Tibial artery (tissue), 4 donors: ENCODE data around the gene CALML3.

ENCODE experiments used
- DNase-seq, 2 donors: peaks; one replicate each; pipeline ENCODE4 v3.0.0-alpha.2; 2019
- H3K27ac ChIP-seq, 2 donors: fragments of 200-600 bp; sonication (generic) in 1 of 2; 1 replicate in 1 of 2; 2 replicates in 1 of 2; pipeline ENCODE4 v1.5.1; 2018 to 2019; ENCODE audit warnings: mild to moderate bottlenecking in 1 of 2
- H3K27me3 ChIP-seq, 2 donors: fragments of 200-600 bp; sonication (generic) in 1 of 2; one replicate each; pipeline versions ENCODE4 v1.5.1 to v1.6.0; 2016 to 2019
- H3K36me3 ChIP-seq, 3 donors: fragments of 200-600 bp; sonication (generic) in 2 of 3; one replicate each; pipeline ENCODE4 v1.5.1; 2016 to 2019; ENCODE audit warnings: mild to moderate bottlenecking in 2 of 3
- H3K4me1 ChIP-seq, 4 donors: fragments of 200-600 bp; sonication (generic) in 2 of 4; 1 replicate in 3 of 4; 2 replicates in 1 of 4; pipeline ENCODE4 v1.5.1; 2016 to 2019
- H3K4me3 ChIP-seq, 2 donors: fragments of 200-600 bp; sonication (generic) in 1 of 2; 1 replicate in 1 of 2; 2 replicates in 1 of 2; pipeline ENCODE4 v1.5.1; 2018 to 2019; ENCODE audit warnings: mild to moderate bottlenecking in 2 of 2
- H3K9me3 ChIP-seq, 3 donors: fragments of 200-600 bp; sonication (generic) in 1 of 3; one replicate each; pipeline ENCODE4 v1.5.1; 2016 to 2019
- CTCF ChIP-seq, 2 experiments: fragments of 200-600 bp in 1 of 2; fragments of 450-650 bp in 1 of 2; IDR thresholded peaks; one replicate each; pipeline ENCODE4 v1.5.1; 2017 to 2019; ENCODE audit warnings: antibody characterized with exemption in 2 of 2, mild to moderate bottlenecking in 1 of 2, moderate library complexity in 1 of 2
- intact Hi-C: fragments of 100-400 bp; cut with DNase I; formaldehyde crosslinking; loops from one replicate; pipeline ENCODE4 v1.15.0; 2023; ENCODE audit warnings: low total_unique reads

Gene CALML3

GRCh38 chr10:5494611-5495010, 30.1 kb upstream of the CALML3 start:
- H3K4me1 ChIP-seq: peaks cover 0 to 13% (median 0%) of the 10 kb centered on the region in 4 donors
- H3K9me3 ChIP-seq: peaks cover 0 to 5% (median 0%) of the 10 kb centered on the region in 3 donors
- DNase-seq: peak in 1 of 2 donors; percentile 50
- H3K27me3 ChIP-seq: no peaks in the 10 kb centered on the region
- no peak overlapping the region for H3K4me3 ChIP-seq
- intact Hi-C loops: no loop called here
- H3K27ac ChIP-seq: no peak overlapping the region
- no peaks in the 10 kb centered on the region for H3K36me3 ChIP-seq
- TF ChIP-seq CTCF (IDR thresholded peaks at IDR 0.05): no peak

- intact Hi-C loops: no loop called here
- peaks cover 0 to 10% (median 0%) of the 10 kb centered on the region in 4 donors for H3K4me1 ChIP-seq
- no peak overlapping the region for H3K27ac ChIP-seq
- no peak for TF ChIP-seq CTCF (IDR thresholded peaks at IDR 0.05)
- no peak overlapping the region for H3K4me3 ChIP-seq
- H3K27me3 ChIP-seq: no peaks in the 10 kb centered on the region
- no peaks in the 10 kb centered on the region for H3K36me3 ChIP-seq
- peak in 1 of 2 donors; percentile 49 for DNase-seq
- H3K9me3 ChIP-seq: peaks cover 0 to 5% (median 0%) of the 10 kb centered on the region in 3 donors
Measured at GRCh38 chr10:5496261-5497250, 28.2 kb upstream of the CALML3 start.

- Histone ChIP-seq H3K4me1 (peaks cover 0 to 12% (median 0%) of the 10 kb centered on the region in 4 donors), H3K36me3 (no peaks in the 10 kb centered on the region), H3K4me3 (no peak overlapping the region), H3K9me3 (peaks cover 0 to 4% (median 0%) of the 10 kb centered on the region in 3 donors), H3K27ac (no peak overlapping the region), H3K27me3 (no peaks in the 10 kb centered on the region)
- intact Hi-C loops: no loop called here
- DNase-seq: no peak
- no peak for TF ChIP-seq CTCF (IDR thresholded peaks at IDR 0.05)
Measured at GRCh38 chr10:5497289-5497688, 27.5 kb upstream of the CALML3 start.

GRCh38 chr10:5497948-5498730, 26.6 kb upstream of the CALML3 start:
- TF ChIP-seq CTCF (IDR thresholded peaks at IDR 0.05): no peak
- intact Hi-C loops: no loop called here
- DNase-seq: peak in 1 of 2 donors; percentile 40
- Histone ChIP-seq H3K9me3 (no peaks in the 10 kb centered on the region), H3K4me1 (peaks cover 0 to 21% (median 0%) of the 10 kb centered on the region in 4 donors), H3K27ac (no peak overlapping the region), H3K36me3 (no peaks in the 10 kb centered on the region), H3K27me3 (no peaks in the 10 kb centered on the region), H3K4me3 (no peak overlapping the region)

- TF ChIP-seq CTCF (IDR thresholded peaks at IDR 0.05): no peak
- peak in 1 of 2 donors; percentile 54 for DNase-seq
- Histone ChIP-seq H3K27me3 (no peaks in the 10 kb centered on the region), H3K36me3 (no peaks in the 10 kb centered on the region), H3K27ac (no peak overlapping the region), H3K9me3 (no peaks in the 10 kb centered on the region), H3K4me1 (peaks cover 0 to 21% (median 0%) of the 10 kb centered on the region in 4 donors), H3K4me3 (no peak overlapping the region)
- intact Hi-C loops: no loop called here
Measured at GRCh38 chr10:5498791-5499492, 25.8 kb upstream of the CALML3 start.
